ENCODE data around the gene XG. TPM values are rescaled to one million over a fixed set of nuclear protein-coding genes. Genes with fewer than 3 reads are reported as not detected.

The XG gene
- total RNA-seq, 1 donor from 2014 or later: 5.9 TPM

DNA sequence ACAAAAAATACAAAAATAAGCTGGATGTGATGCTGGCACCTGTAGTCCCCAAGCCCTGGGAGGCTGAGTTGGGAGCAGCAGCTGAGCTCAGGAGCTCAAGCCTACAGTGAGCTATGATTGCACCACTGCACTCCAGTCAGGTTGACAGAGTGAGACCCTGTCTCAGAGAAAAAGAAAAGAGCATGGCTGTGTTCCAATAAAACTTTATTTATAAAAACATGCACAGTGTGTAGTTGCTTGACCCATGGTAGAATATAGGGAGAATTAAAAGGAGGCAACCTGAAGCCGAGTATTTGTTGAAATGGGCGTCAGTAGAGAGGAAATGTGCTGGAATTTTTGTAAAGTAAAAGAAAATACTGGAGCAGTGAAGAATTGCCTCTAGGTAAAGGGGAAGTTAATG lies 103.9 kb downstream of the XG start:
- no peak for DNase-seq (ENCODE audit: extremely low spot score in 2 of 2)
- H3K4me3 ChIP-seq: no peak overlapping the region
- TF ChIP-seq POLR2AphosphoS5 (IDR thresholded peaks at IDR 0.05; ENCODE audit: insufficient read depth in 1 of 2, low read depth in 1 of 2) (no peak), POLR2A (IDR thresholded peaks at IDR 0.05) (no peak)
- TF ChIP-seq, protein P1, sequence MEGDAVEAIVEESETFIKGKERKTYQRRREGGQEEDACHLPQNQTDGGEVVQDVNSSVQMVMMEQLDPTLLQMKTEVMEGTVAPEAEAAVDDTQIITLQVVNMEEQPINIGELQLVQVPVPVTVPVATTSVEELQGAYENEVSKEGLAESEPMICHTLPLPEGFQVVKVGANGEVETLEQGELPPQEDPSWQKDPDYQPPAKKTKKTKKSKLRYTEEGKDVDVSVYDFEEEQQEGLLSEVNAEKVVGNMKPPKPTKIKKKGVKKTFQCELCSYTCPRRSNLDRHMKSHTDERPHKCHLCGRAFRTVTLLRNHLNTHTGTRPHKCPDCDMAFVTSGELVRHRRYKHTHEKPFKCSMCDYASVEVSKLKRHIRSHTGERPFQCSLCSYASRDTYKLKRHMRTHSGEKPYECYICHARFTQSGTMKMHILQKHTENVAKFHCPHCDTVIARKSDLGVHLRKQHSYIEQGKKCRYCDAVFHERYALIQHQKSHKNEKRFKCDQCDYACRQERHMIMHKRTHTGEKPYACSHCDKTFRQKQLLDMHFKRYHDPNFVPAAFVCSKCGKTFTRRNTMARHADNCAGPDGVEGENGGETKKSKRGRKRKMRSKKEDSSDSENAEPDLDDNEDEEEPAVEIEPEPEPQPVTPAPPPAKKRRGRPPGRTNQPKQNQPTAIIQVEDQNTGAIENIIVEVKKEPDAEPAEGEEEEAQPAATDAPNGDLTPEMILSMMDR (IDR thresholded peaks at IDR 0.05): no peak
- no peaks in the 10 kb centered on the region for H3K27me3 ChIP-seq
- H3K9me3 ChIP-seq: no peaks in the 10 kb centered on the region
- intact Hi-C loops (cut with DNase I): no loop called here
- no peak overlapping the region for H3K27ac ChIP-seq
- no peaks in the 10 kb centered on the region for H3K4me1 ChIP-seq
- H3K36me3 ChIP-seq: no peaks in the 10 kb centered on the region

DNA sequence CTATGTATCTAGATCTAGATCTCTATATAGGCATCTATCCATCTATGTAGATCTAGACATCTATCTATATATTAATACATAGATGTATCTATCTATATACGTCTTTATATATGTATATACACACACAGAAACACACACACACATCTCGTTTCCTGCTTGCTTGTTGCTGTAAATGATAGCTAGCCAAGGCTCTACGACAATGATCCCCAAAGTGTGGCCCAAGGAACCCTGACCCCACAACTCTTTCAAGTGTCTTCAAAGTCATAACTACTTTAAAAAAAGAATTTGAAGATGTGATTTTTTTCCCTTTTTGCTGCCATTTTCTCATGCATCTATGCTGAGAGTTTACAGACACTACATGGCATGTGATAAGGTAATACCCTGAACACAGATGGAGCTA lies 105.7 kb downstream of the XG start:
- intact Hi-C loops (cut with DNase I): no loop called here
- no peak overlapping the region for H3K4me3 ChIP-seq
- DNase-seq (ENCODE audit: extremely low spot score in 2 of 2): no peak
- H3K36me3 ChIP-seq: no peaks in the 10 kb centered on the region
- no peak for TF ChIP-seq POLR2AphosphoS5 (IDR thresholded peaks at IDR 0.05; ENCODE audit: insufficient read depth in 1 of 2, low read depth in 1 of 2)
- TF ChIP-seq, protein P1 (IDR thresholded peaks at IDR 0.05): no peak
- no peak for TF ChIP-seq POLR2A (IDR thresholded peaks at IDR 0.05)
- H3K27me3 ChIP-seq: no peaks in the 10 kb centered on the region
- no peak overlapping the region for H3K27ac ChIP-seq
- H3K9me3 ChIP-seq: no peaks in the 10 kb centered on the region
- H3K4me1 ChIP-seq: no peaks in the 10 kb centered on the region

DNA sequence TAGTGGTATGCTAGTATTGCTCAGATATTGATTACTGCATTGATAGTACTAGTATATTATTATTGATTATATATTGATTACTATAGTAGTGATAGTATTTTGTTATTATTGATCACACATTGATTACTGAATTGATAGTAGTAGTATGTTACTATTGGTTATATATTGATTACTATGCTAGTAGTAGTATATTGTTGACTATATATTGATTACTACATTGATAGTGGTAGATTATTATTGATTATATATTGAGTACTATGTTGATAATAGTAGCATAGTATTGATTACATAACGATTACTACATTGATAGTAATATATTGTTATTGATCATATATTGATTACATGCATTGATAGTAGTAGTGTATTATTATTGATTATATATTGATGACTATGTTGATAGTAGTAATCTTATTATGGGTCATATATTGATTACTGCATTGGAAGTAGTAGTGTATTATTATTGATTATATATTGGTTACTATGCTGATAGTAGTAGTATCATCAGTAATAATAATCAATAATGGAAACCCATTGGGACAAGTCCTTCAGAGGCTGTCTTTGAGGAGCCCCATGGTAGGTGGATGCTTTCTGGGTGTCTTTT lies 107.5 kb downstream of the XG start:
- Histone ChIP-seq H3K4me1 (no peaks in the 10 kb centered on the region), H3K27me3 (no peaks in the 10 kb centered on the region), H3K4me3 (no peak overlapping the region), H3K36me3 (no peaks in the 10 kb centered on the region), H3K27ac (no peak overlapping the region), H3K9me3 (no peaks in the 10 kb centered on the region)
- TF ChIP-seq POLR2A (IDR thresholded peaks at IDR 0.05) (no peak), POLR2AphosphoS5 (IDR thresholded peaks at IDR 0.05; ENCODE audit: insufficient read depth in 1 of 2, low read depth in 1 of 2) (no peak)
- TF ChIP-seq, protein P1 (IDR thresholded peaks at IDR 0.05): no peak
- intact Hi-C loops (cut with DNase I): no loop called here
- no peak for DNase-seq (ENCODE audit: extremely low spot score in 2 of 2)

DNA sequence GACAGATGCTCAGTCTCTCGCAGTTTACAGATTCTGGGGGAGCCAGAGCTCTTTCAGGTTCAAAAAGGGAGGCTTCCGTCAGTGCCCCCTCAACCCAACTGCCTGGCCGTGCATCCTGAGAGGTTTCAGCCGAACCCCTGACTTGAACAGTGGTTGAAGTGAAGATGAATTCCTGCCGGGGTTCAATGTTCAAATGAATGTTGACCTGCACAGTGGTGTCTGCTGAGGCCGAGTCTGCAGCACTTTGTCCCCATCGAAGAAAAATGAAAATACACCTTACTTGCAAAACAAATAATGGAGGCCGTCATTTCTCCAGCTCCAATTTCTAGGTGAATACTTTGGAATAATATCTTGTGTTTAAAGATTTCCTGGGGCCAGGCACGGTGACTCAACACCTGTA lies 110.6 kb downstream of the XG start:
- Histone ChIP-seq H3K36me3 (no peaks in the 10 kb centered on the region), H3K27me3 (no peaks in the 10 kb centered on the region), H3K27ac (no peak overlapping the region), H3K4me1 (no peaks in the 10 kb centered on the region), H3K4me3 (no peak overlapping the region), H3K9me3 (no peaks in the 10 kb centered on the region)
- intact Hi-C loops (cut with DNase I): no loop called here
- TF ChIP-seq POLR2A (IDR thresholded peaks at IDR 0.05): no peak
- TF ChIP-seq, protein P1 (IDR thresholded peaks at IDR 0.05): no peak
- DNase-seq (ENCODE audit: extremely low spot score in 2 of 2): no peak

DNA sequence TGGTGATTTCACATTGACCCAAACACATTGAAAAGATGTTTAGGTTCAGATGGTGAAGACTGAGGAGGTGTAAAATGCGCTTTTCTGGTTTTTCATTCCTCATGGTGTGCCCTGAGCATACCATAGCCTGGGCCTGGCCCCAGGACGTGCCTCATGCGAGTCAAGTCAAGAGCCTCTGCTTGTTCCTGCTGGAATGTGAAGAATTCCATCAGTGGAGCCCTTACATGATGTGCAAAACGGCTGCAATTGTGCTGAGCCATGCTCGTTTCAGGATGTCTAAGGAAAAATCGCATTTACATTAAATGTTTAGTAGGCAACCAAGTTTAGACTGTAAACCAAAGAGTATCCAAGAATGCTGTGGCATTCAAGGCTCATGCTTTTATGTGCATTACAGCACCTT lies 111.8 kb downstream of the XG start:
- no peak overlapping the region for H3K27ac ChIP-seq
- H3K4me3 ChIP-seq: no peak overlapping the region
- no peaks in the 10 kb centered on the region for H3K36me3 ChIP-seq
- no peaks in the 10 kb centered on the region for H3K4me1 ChIP-seq
- intact Hi-C loops (cut with DNase I): no loop called here
- TF ChIP-seq, protein P1 (IDR thresholded peaks at IDR 0.05): no peak
- TF ChIP-seq POLR2A (IDR thresholded peaks at IDR 0.05): no peak
- TF ChIP-seq POLR2AphosphoS5 (IDR thresholded peaks at IDR 0.05; ENCODE audit: insufficient read depth in 1 of 2, low read depth in 1 of 2): no peak
- H3K27me3 ChIP-seq: no peaks in the 10 kb centered on the region
- H3K9me3 ChIP-seq: no peaks in the 10 kb centered on the region
- DNase-seq (ENCODE audit: extremely low spot score in 2 of 2): no peak

Other genes with a start within 250 kb of the XG start
- 282 TPM for gene CD99, start 60.7 kb upstream of the XG start, total RNA-seq
- 15.7 TPM for gene GYG2, start 76.9 kb downstream of the XG start, total RNA-seq
- 14.0 TPM for gene ARSD, start 177.3 kb downstream of the XG start, total RNA-seq